ENCODE measurements around the gene KCTD20.

GRCh38 chr6:36506611-36507010 lies 63.8 kb downstream of the KCTD20 start:
- TF ChIP-seq CTCF (optimal IDR thresholded peaks at IDR 0.05 in 1 of 3, IDR thresholded peaks at IDR 0.05 in 1 of 3, conservative IDR thresholded peaks at IDR 0.05 in 1 of 3; ENCODE audit: extremely low read depth in 1 of 3, insufficient read depth in 2 of 3, low read length in 3 of 3), result no peak
- TF ChIP-seq EZH2 (IDR thresholded peaks at IDR 0.05; ENCODE audit: low read length), result no peak
